ENCODE data around the gene ATP9A.
"Not testable (repeated sequence)": the region's sequence is repeated elsewhere in the genome, so short reads cannot be mapped to it uniquely, and the experiment has no call there.

The ATP9A gene

GRCh38 chr20:51568533-51568932, 199.7 kb downstream of the ATP9A start:
- not testable (repeated sequence) for DNase-seq

GRCh38 chr20:51567622-51568021, 200.6 kb downstream of the ATP9A start:
- DNase-seq, result no peak

- DNase-seq, result no peak
Measured at GRCh38 chr20:51566594-51566993, 201.6 kb downstream of the ATP9A start.

- no peak for DNase-seq
Measured at GRCh38 chr20:51565298-51566144, 202.7 kb downstream of the ATP9A start.

GRCh38 chr20:51563486-51564332, 204.5 kb downstream of the ATP9A start:
- DNase-seq, result no peak

GRCh38 chr20:51563174-51563485, 205.1 kb downstream of the ATP9A start:
- DNase-seq, result no peak

- no peak for DNase-seq
Measured at GRCh38 chr20:51562332-51563173, 205.6 kb downstream of the ATP9A start.

- no peak for DNase-seq
Measured at GRCh38 chr20:51562027-51562331, 206.2 kb downstream of the ATP9A start.

GRCh38 chr20:51560550-51561307, 207.5 kb downstream of the ATP9A start:
- no peak for DNase-seq

GRCh38 chr20:51560042-51560441, 208.1 kb downstream of the ATP9A start:
- no peak for DNase-seq

- DNase-seq, result no peak
Measured at GRCh38 chr20:51554538-51555165, 213.5 kb downstream of the ATP9A start.

- no peak for DNase-seq
Measured at GRCh38 chr20:51553897-51554486, 214.2 kb downstream of the ATP9A start.

GRCh38 chr20:51551186-51551585, 217.0 kb downstream of the ATP9A start:
- DNase-seq, result no peak

GRCh38 chr20:51549474-51549873, 218.7 kb downstream of the ATP9A start:
- DNase-seq, result no peak

- DNase-seq, result no peak
Measured at GRCh38 chr20:51547951-51548350, 220.2 kb downstream of the ATP9A start.

Measured in inflammatory macrophage treated with lipopolysaccharide for 4 hours (primary cell).